Stimulated activated CD4-positive, alpha-beta T cell treated with anti-CD3 and anti-CD28 coated beads, Interleukin-1b, Interleukin-23, amount 100 ng/mL, for 4 hours (primary cell): Measurements from ENCODE around the gene GLB1L.
"Not testable (repeated sequence)": the region's sequence is repeated elsewhere in the genome, so short reads cannot be mapped to it uniquely, and the experiment has no call there.

Experiments used
- DNase-seq, 2 donors: peaks; one replicate each; pipeline ENCODE4 v3.0.0-alpha.2; 2020; ENCODE audit warnings: low read depth in 2 of 2

Gene GLB1L

DNA sequence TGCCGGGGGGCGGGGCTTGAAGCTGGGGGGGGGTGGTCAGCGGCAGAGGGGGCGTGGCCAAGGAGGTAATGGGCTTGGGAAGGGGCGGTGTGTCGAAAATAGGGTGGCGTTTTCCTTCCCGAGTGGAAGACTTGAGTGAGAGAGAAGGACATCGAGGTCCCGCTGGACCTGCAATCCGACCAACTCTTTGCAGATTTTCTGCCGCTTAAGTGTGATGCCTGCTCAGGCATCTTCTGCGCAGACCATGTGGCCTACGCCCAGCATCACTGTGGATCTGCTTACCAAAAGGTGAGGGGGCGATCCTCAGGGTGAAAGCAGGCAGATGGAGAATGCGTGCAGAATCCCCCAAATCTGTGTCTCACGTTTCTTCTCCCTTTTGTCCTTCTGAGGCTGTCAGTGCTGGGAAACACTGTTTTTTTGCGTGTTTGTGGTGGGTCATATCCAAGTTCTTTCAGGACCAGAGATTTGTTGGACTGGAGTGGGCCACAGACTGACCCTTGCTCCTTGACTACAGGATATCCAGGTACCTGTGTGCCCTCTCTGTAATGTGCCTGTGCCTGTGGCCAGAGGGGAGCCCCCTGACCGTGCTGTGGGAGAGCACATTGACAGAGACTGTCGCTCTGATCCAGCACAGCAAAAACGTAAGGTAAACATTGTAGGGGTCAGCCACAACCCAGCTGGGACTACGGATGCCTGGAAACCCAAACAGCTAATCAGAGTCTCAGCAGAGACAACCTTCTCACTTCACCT is 37.9 kb downstream of the GLB1L start:
- no peak for DNase-seq

DNA sequence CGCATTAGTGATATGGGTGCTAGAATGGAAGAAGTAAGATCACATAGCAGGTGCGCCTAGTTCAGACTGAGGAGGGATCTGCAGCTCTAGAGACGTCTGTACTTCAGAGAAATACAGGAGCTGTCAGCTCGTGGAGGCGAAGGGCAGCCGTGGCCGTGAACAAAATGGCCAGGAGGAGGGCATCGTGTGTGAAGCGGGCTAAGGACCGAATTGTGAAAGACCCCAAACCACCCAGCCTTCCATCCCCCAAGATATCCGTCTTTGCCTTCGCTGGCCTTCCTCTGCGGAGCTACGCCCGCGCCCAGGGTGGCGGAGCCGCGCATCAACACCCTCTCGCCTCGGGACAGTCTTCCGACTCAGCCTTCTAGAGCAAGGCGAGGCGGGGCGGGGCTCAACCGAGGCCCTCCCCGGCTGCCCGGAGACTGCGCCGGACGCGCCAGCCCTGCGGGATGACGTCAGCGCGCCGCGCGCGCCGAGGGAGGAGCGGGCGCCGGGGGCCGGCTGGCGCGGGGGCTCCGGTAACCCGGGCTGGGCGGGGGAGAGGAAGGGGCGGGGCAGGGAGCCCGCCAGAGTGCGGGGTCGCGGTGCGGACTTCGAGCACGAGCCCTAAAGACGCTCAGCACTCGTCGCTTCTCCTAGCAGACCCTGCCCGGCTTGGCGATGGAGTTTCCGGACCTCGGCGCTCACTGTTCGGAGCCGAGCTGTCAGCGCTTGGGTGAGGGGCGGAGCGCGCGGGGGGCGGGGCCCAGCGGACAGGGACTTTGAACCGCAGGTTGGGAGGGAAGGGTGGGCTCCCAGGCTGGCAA is 38.7 kb downstream of the GLB1L start, which contains the start of gene ZFAND2B:
TSS of gene ZFAND2B (plus strand) at position 455 of the 806 bp plus-strand sequence. CDS start at position 661, 206 bp downstream.
- DNase-seq: peak; percentile 93 to 95

DNA sequence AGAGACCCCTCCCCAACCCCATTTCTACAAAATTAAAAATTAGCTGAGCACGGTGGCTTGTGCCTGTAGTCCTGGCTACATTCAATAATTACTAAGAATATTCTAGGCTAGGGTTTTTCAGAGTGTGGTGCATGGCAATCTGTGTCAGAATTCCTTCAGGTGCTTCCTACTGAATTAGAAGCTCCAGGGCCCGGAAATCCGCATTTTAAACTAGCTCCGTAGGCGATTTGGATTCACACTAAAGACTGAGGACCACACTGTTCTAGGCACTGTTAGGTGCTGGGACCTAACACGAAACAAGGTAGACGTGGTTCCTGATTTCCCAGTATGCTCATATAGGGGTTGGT is 39.3 kb downstream of the GLB1L start:
- DNase-seq: no peak

DNA sequence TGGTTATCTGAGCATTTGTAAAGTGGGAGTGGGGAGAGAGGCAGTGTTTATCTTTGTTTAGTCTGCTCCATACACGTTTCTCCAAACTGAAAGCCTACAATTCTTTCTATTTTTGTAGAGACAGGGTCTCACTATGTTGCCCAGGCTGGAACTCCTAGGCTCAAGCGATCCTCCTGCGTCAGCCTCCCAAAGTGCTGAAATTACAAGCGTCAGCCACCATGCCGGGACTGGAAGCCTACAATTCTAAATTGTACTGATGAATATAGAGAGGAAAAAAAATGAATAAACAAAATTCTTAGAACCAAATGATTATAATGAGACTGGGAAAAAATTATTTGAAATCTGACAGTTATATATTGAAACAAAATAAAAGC is 40.1 kb downstream of the GLB1L start:
- DNase-seq: no peak

DNA sequence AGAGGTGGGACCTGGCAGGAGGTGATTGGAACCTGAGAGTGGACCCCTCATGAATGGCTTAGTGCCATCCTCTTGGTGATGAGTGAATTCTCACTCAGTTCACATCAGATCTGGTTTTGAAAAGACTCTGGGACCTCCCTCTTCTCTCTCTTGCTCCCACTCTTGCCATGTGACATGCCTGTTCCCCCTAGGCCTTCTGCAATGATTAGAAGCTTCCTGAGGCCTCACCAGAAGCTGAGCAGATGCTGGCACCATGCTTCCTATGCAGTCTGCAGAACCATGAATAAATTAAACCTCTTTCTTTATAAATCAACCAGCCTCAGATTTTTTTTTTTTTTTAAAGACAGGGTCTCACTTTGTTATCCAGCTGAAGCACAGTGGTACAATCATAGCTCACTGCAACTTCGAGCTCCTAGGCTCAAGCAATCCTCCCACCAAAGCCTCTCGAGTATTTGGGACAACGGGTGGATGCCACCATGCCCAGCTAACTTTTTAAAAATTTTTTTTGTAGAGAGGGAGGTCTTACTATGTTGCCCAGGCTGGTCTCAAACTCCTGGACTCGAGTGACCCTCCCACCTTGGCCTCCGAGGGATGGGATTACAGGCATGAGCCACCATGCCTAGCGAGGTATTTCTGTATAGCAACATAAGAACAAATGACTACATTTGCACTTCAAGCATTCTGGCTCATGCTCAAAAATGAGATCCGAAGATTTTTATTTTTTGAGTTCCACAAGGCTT is 40.6 kb downstream of the GLB1L start:
- DNase-seq: no peak

DNA sequence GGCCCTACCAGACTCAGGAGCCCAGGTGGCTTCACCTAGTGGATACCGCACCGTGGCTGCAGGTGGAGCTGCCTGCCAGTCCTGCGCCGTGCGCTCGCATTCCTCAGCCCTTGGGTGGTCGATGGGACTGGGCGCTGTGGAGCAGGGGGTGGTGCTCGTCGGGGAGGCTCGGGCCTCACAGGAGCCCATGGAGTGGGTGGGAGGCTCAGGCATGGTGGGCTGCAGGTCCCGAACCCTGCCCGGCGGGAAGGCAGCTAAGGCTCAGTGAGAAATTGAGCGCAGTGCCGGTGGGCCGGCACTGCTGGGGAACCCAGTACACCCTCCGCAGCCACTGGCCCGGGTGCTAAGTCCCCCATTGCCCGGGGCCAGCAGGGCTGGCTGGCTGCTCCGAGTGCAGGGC is 43.9 kb downstream of the GLB1L start:
- DNase-seq: not testable (repeated sequence)

DNA sequence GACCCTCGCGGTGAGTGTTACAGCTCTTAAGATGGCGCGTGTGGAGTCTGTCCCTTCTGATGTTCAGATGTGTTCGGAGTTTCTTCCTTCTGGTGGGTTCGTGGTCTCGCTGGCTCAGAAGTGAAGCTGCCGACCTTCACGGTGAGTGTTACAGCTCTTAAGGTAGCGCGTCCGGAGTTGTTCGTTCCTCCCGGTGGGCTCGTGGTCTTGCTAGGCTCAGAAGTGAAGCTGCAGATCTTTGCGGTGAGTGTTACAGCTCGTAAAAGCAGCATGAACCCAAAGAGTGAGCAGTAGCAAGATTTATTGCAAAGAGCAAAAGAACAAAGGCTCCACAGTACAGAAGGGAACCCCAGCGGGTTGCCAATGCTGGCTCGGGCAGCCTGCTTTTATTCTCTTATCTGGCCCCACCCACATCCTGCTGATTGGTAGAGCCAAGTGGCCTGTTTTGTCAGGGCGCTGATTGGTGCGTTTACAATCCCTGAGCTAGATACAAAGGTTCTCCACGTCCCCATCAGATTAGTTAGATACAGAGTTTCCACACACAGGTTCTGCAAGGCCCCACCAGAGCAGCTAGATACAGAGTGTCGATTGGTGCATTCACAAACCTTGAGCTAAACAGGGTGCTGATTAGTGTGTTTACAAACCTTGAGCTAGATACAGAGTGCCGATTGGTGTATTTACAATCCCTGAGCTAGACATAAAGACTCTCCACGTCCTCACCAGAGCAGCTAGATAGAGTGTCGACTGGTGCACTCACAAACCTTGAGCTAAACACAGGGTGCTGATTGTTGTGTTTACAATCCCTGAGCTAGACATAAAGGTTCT is 44.5 kb downstream of the GLB1L start:
- not testable (repeated sequence) for DNase-seq

DNA sequence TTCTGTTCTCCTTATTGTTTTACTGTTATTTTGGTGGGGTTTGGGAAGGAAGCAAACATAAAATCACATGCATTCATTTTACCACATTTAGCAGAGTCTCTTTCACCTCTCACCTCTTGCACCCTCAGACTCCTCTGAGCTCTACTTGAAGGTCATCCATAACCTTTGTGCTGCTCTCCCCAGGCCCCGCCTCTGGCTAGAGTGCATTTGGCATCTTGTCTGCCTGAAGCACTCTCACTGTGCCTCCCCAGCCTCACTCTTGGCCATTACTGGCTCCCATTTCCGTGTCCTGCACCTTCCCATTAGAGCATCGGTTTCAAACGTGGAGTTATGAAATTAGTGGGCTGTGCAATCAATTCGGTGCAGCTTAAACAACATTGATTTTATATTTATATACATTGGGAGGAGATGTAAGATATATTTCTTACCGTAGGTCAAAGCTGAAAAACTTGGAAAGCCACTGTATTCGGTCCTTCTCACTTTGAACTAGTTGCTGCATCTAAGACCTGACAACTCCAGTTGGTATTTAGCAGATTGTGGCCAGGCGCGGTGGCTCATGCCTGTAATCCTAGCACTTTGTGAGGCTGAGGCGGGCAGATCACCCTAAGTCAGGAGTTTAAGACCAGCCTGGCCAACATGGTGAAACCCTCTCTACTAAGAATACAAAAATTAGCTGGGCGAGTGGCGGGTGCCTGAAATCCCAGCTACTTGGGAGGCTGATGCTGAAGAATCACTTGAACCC is 45.6 kb downstream of the GLB1L start:
- DNase-seq: no peak

DNA sequence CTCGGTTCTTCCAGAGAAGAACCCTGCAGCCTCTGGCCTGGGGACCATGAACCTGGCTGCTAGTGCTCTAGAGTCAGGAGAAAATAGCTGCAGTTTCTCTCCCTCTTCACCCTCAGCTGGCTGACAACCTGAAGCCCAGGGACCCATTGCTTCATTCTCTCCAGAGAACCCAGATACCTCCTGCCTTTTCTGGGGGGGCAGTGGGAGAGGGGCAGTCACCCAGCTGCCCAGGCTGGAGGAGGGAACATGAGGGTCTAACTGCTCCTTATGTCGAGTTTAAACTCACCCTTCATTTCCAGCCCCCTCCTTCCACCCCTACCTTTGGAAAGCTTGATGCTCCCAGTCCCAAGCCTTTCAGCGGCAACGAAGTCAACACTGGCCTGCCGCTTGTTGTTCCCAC is 46.3 kb downstream of the GLB1L start:
- no peak for DNase-seq

DNA sequence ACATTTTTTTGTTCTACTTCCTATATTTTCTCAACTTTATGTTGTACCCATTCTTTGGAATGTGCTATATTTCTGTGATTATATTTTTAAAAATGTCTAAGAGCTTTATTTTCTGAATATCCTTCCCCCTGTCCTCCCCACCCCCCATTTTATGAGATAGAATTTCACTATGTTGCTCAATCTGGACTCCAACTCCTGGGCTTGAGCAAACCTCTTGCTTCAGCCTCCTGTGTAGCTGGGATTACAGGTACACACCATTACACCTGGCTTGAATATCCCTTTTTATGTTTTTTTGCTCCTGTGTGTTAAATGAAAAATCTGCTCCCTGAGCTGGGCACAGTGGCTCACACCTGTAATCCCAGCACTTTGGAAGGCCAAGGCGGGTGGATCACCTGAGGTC is 47.9 kb downstream of the GLB1L start:
- DNase-seq: no peak

DNA sequence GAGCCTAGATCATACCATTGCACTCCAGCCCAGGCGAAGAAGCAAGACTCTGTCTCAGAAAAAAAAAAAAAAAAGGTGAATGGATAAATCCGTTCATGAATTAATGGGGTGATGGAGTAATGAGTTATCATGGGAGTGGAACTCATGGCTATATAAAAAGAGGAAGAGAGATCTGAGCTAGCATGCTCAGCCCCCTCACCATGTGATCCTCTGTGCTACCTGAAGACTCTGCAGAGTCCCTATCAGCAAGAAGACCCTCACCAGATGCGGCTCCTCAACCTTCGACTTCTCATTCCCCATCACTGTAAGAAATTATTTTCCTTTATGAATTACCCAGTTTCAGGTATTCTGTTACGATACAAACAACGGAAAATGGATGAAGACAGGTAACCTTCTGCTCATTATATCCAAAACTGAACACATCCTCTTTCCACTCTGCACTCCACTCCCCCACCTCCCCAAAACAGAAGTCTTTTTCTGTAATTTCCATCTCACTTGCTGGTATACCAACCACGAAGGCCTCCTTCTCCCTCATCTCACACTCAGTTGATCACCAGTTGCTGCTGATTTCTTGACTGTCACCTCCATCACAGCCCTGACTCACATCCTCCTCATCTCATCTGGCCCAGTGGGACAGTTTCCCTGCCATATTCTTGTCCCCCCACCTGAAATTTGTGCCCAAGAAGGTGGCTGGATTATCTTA is 58.3 kb downstream of the GLB1L start:
- DNase-seq: no peak
